Fibroblast of skin of abdomen (primary cell): ENCODE measurements around the gene SH2D2A.

Experiments used
- DNase-seq: peaks from one replicate; pipeline ENCODE4 v3.0.0-alpha.2; 2013

The SH2D2A gene

GRCh38 chr1:156803086-156803851 lies 13.4 kb downstream of the SH2D2A start:
- no peak for DNase-seq

- no peak for DNase-seq
Measured at GRCh38 chr1:156802421-156802935, 14.2 kb downstream of the SH2D2A start.

GRCh38 chr1:156801409-156802121 lies 15.1 kb downstream of the SH2D2A start:
- DNase-seq = peak; percentile 98

- peak; percentile 58 for DNase-seq
Measured at GRCh38 chr1:156797212-156797871, 19.3 kb downstream of the SH2D2A start.

GRCh38 chr1:156796340-156797097 lies 20.1 kb downstream of the SH2D2A start:
- peak; percentile 91 for DNase-seq

GRCh38 chr1:156795787-156796186 lies 20.9 kb downstream of the SH2D2A start:
- DNase-seq = peak; percentile 74

GRCh38 chr1:156795374-156795733 lies 21.3 kb downstream of the SH2D2A start:
- DNase-seq = no peak

GRCh38 chr1:156794506-156795373 lies 21.9 kb downstream of the SH2D2A start:
- DNase-seq = no peak

GRCh38 chr1:156789621-156790318 lies 26.9 kb downstream of the SH2D2A start:
- DNase-seq = no peak

- DNase-seq = no peak
Measured at GRCh38 chr1:156788136-156788535, 28.5 kb downstream of the SH2D2A start.

- no peak for DNase-seq
Measured at GRCh38 chr1:156786640-156787039, 30.0 kb downstream of the SH2D2A start.

- no peak for DNase-seq
Measured at GRCh38 chr1:156785458-156785857, 31.2 kb downstream of the SH2D2A start.

GRCh38 chr1:156781585-156782186 lies 35.0 kb downstream of the SH2D2A start:
- peak; percentile 37 for DNase-seq

- no peak for DNase-seq
Measured at GRCh38 chr1:156777573-156777972, 39.1 kb downstream of the SH2D2A start.

- no peak for DNase-seq
Measured at GRCh38 chr1:156776942-156777341, 39.7 kb downstream of the SH2D2A start.

- no peak for DNase-seq
Measured at GRCh38 chr1:156775799-156776198, 40.8 kb downstream of the SH2D2A start.

- no peak for DNase-seq
Measured at GRCh38 chr1:156773607-156774006, 43.0 kb downstream of the SH2D2A start.

GRCh38 chr1:156772728-156773497 lies 43.7 kb downstream of the SH2D2A start:
- no peak for DNase-seq

GRCh38 chr1:156772222-156772621 lies 44.4 kb downstream of the SH2D2A start:
- no peak for DNase-seq
